Smooth muscle cell (in vitro differentiated cells): ENCODE results near the gene TFEC. TPM values are rescaled to one million over a fixed set of nuclear protein-coding genes. Genes with fewer than 3 reads are reported as not detected.
"Not testable (repeated sequence)": the region's sequence is repeated elsewhere in the genome, so short reads cannot be mapped to it uniquely, and the experiment has no call there.

Experiments
- DNase-seq: peaks from one replicate; lab custom pipeline; 2025; ENCODE audit not compliant: unreplicated experiment; lab: John Stamatoyannopoulos, UW
- H2AFZ ChIP-seq: fragments of 200-600 bp; sonication (generic); 2 replicates; pipeline ENCODE4 v1.6.0; 2016; ENCODE audit warnings: antibody characterized with exemption, low read depth, mild to moderate bottlenecking
- H3F3A ChIP-seq: fragments of 200-600 bp; sonication (generic); 2 replicates; pipeline ENCODE4 v1.6.0; 2017; ENCODE audit warnings: antibody characterized with exemption, low read depth
- H3K27ac ChIP-seq: fragments of 200-600 bp; sonication (generic); 2 replicates; pipeline ENCODE4 v1.5.1; 2016; ENCODE audit warnings: low read depth, mild to moderate bottlenecking
- H3K27me3 ChIP-seq: fragments of 200-600 bp; sonication (generic); 2 replicates; pipeline ENCODE4 v1.6.1; 2016; ENCODE audit warnings: low read depth, mild to moderate bottlenecking
- H3K36me3 ChIP-seq: fragments of 200-600 bp; sonication (generic); 2 replicates; pipeline ENCODE4 v1.5.1; 2016; ENCODE audit warnings: low read depth
- H3K4me1 ChIP-seq: fragments of 200-600 bp; sonication (generic); 2 replicates; pipeline ENCODE4 v1.5.1; 2016; ENCODE audit warnings: low read depth
- H3K4me2 ChIP-seq: fragments of 200-600 bp; sonication (generic); 2 replicates; pipeline ENCODE4 v1.6.0; 2016; ENCODE audit warnings: mild to moderate bottlenecking
- H3K4me3 ChIP-seq: fragments of 200-600 bp; sonication (generic); 2 replicates; pipeline ENCODE4 v1.5.1; 2016; ENCODE audit warnings: mild to moderate bottlenecking
- H3K79me2 ChIP-seq: fragments of 200-600 bp; sonication (generic); 2 replicates; pipeline ENCODE4 v1.6.0; 2016; ENCODE audit warnings: low read depth, mild to moderate bottlenecking
- H3K9ac ChIP-seq: fragments of 200-600 bp; sonication (generic); 2 replicates; pipeline ENCODE4 v1.6.0; 2016; ENCODE audit warnings: low read depth
- H3K9me3 ChIP-seq: fragments of 200-600 bp; sonication (generic); replicated peaks from 2 replicates; pipeline ENCODE4 v1.5.1; 2016; ENCODE audit warnings: low read depth
- H4K20me1 ChIP-seq: fragments of 200-600 bp; sonication (generic); 2 replicates; pipeline ENCODE4 v1.6.0; 2016; ENCODE audit warnings: low read depth
- WGBS: methylation state at CpG from one replicate; pipeline ENCODE4 v1.1.7; 2016; ENCODE audit warnings: low lambda C conversion rate; 5-methylcytosine and 5-hydroxymethylcytosine counted together
- polyA plus RNA-seq: library from polyadenylated mRNA; unstranded; fragments of >200 nt; fragmentation: Nextera tagmentation; extraction: Ambion mirVana; gene quantifications from 2 replicates; pipeline ENCODE4 v1.2.1, GENCODE V29; 2016
- total RNA-seq: library from RNA; depleted of rRNA; stranded (reverse); fragments of >200 nt; gene quantifications from 2 replicates; pipeline ENCODE4 v1.2.3, GENCODE V29; 2014
- TF ChIP-seq, protein P1 (sequence below): fragments of 200-600 bp; sonication (generic); IDR thresholded peaks from 2 replicates; pipeline ENCODE4 v1.5.1; 2017; ENCODE audit warnings: borderline replicate concordance, mild to moderate bottlenecking, antibody characterized with exemption; ENCODE audit not compliant: insufficient read depth, poor library complexity, severe bottlenecking

Gene TFEC
- total and polyA plus RNA-seq, 2 experiments from 2014 or later = not detected

DNA sequence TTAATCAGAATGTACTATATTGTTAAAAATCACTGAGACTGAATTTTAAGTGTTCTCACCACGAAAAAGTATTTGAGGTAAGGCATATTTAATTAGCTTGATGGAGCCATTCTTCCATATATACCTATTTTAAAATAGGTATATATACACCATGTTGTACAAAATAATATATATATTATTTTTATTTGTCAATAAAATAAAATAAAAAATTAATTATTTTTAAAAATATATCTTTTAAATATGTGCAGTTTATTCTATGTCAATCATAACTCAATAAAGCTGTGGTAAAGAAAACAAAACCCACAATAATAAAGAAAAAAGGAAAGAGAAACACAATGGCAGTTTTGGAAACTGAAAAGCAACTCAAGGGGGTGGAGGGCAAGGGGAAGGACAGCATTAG is 33.6 kb upstream of the TFEC start:
- Histone ChIP-seq H3K27me3 (no peaks in the 10 kb centered on the region), H3K4me2 (no peak overlapping the region), H3K36me3 (no peaks in the 10 kb centered on the region), H3K9me3 (no peaks in the 10 kb centered on the region), H3F3A (no peaks in the 10 kb centered on the region), H3K4me3 (no peak overlapping the region), H4K20me1 (no peaks in the 10 kb centered on the region), H3K79me2 (no peaks in the 10 kb centered on the region), H3K4me1 (no peaks in the 10 kb centered on the region), H3K27ac (no peak overlapping the region), H2AFZ (no peak overlapping the region), H3K9ac (no peak overlapping the region)
- TF ChIP-seq, protein P1, sequence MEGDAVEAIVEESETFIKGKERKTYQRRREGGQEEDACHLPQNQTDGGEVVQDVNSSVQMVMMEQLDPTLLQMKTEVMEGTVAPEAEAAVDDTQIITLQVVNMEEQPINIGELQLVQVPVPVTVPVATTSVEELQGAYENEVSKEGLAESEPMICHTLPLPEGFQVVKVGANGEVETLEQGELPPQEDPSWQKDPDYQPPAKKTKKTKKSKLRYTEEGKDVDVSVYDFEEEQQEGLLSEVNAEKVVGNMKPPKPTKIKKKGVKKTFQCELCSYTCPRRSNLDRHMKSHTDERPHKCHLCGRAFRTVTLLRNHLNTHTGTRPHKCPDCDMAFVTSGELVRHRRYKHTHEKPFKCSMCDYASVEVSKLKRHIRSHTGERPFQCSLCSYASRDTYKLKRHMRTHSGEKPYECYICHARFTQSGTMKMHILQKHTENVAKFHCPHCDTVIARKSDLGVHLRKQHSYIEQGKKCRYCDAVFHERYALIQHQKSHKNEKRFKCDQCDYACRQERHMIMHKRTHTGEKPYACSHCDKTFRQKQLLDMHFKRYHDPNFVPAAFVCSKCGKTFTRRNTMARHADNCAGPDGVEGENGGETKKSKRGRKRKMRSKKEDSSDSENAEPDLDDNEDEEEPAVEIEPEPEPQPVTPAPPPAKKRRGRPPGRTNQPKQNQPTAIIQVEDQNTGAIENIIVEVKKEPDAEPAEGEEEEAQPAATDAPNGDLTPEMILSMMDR = no peak
- DNase-seq = no peak
- 94% methylated on average over 1 of the region's 1 CpG for WGBS

DNA sequence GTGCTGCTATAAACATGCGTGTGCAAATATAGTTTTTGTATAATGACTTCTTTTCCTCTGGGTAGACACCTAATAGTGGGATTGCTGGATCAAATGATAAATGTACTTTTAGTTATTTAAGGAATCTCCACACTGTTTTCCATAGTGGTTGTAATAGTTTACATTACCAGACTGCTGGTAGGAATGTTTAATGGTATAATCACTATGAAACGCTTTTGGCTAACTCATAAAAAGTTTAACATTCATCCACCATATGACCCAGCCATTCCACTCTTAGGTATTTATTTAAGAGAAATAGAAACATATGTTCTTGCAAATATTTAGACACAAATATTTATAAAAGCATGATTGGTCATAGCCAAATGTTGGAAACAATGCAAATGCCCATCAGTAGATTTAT is 32.1 kb upstream of the TFEC start:
- no peak for DNase-seq
- 87% methylated on average over 2 of the region's 2 CpGs for WGBS
- TF ChIP-seq, protein P1 = no peak
- Histone ChIP-seq H3K36me3 (no peaks in the 10 kb centered on the region), H3K9ac (no peak overlapping the region), H3K4me2 (no peak overlapping the region), H3K4me1 (no peaks in the 10 kb centered on the region), H3K79me2 (no peaks in the 10 kb centered on the region), H3F3A (no peaks in the 10 kb centered on the region), H4K20me1 (no peaks in the 10 kb centered on the region), H2AFZ (no peak overlapping the region), H3K9me3 (no peaks in the 10 kb centered on the region), H3K27ac (no peak overlapping the region), H3K27me3 (no peaks in the 10 kb centered on the region), H3K4me3 (no peak overlapping the region)

DNA sequence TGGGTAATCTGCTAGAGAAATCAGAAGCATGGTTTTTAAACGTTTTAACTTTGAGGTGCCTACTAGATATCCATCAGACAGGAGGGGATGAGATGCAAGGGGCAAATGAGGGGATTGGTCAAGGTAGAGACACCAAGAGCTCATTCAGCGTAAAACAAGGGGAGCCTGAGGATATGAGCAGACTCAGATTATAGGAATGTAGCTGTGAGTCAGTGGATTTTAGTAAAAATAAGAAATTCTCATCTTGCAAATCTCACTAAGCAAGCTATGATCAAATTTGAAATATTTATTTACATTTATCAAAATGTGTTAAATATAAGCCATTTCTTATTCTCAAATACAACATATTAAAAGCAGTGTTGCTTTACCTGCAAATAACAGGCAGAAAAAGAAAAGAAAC is 21.4 kb upstream of the TFEC start:
- no peaks in the 10 kb centered on the region for H4K20me1 ChIP-seq
- no peak overlapping the region for H2AFZ ChIP-seq
- H3K4me2 ChIP-seq = no peak overlapping the region
- H3K27ac ChIP-seq = no peak overlapping the region
- no peaks in the 10 kb centered on the region for H3K79me2 ChIP-seq
- TF ChIP-seq, protein P1 = no peak
- H3K9me3 ChIP-seq = no peaks in the 10 kb centered on the region
- 50% methylated on average over 2 of the region's 2 CpGs for WGBS
- no peak overlapping the region for H3K9ac ChIP-seq
- no peaks in the 10 kb centered on the region for H3K4me1 ChIP-seq
- no peak overlapping the region for H3K4me3 ChIP-seq
- no peaks in the 10 kb centered on the region for H3F3A ChIP-seq
- DNase-seq = no peak
- H3K27me3 ChIP-seq = no peaks in the 10 kb centered on the region
- H3K36me3 ChIP-seq = no peaks in the 10 kb centered on the region

DNA sequence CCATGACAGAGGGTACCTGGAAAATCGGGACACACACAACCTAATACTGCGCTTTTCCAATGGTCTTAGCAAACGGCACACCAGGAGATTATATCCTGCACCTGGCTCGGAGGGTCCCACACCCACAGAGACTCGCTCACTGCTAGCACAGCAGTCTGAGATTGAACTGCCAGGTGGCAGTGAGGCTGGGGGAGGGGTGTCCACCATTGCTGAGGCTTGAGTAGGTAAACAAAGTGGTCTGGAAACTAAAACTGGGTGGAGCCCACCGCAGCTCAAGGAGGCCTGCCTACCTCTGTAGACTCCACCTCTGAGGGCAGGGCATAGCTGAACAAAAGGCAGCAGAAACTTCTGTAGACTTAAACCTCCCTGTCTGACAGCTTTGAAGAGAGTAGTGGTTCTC is 16.7 kb upstream of the TFEC start:
- not testable (repeated sequence) for H3F3A ChIP-seq, H3K4me1 ChIP-seq, H3K36me3 ChIP-seq, H3K27me3 ChIP-seq, DNase-seq, H4K20me1 ChIP-seq, H3K79me2 ChIP-seq, H2AFZ ChIP-seq, H3K4me2 ChIP-seq, H3K9me3 ChIP-seq, H3K9ac ChIP-seq, H3K27ac ChIP-seq, H3K4me3 ChIP-seq
- WGBS = 83% methylated on average over 6 of the region's 6 CpGs
